GM19238 (cell line): ENCODE data around the gene SUN2.

Source experiments
- DNase-seq: peaks from one replicate; pipeline ENCODE4 v3.0.0; 2011; ENCODE audit warnings: low spot score; ENCODE audit not compliant: insufficient read length

Gene SUN2

GRCh38 chr22:38699143-38699542 lies 56.7 kb downstream of the SUN2 start:
- no peak for DNase-seq

DNA sequence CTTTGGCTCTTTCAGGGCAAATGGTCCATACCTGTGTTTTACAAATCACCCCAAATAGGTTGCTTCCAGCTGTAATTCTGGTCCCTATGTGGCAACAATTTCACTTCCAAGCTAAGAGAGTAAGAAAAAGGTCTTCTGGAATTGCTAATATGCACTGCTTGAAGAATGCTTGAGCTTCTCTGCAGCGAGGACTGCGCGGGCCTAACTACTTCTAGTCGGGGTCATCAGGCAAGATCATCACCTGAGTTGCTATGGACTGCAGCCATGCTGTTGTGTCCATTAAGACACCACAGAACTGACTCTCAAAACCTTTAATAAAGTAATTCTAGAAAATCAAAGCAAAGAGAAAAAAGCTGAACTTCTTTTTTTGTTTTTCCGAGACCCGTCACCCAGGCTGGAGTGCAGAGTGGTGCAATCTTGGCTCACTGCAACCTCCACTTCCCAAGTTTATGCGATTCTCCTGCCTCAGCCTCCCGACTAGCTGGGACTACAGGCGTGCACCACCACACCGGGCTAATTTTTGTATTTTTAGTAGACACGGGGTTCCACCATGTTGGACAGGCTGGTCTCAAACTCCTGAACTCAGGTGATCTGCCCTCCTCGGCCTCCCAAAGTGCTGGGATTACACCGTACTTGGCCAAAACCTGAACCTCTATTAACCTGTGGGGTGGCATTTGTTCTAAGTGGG lies 57.2 kb downstream of the SUN2 start:
- DNase-seq, result no peak

DNA sequence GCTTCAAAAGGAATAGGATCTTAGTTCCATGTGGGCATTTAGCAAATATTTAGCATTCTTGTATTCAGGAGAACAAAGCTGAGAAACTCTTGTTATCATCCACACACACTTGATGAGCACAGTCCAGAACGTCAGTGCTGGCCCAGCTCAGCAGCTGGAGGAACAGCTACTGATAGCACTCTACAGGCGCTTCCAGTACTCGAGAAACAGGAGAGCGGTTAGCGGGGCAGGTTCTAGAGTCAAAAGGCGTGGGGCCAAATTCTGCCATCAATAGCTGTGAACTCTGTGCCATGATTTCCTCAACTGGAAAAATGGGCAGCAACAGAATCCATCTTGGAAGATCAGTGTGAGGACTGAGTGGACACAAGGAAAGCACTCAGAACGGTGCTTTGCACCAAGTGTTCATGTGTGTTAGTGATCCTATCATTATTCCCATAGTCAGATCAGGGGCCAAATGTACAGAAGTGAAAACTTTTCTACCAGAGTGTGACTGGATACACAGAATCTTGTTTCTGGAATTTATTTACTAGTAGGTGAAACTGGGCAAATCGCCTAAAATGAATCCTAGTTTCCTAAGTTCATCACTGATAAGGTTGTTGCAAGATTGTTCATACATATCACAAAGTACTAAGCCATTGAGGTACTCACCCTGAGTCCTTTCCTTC lies 58.2 kb downstream of the SUN2 start:
- no peak for DNase-seq

- no peak for DNase-seq
Observed at GRCh38 chr22:38696606-38697424, 59.0 kb downstream of the SUN2 start.

- DNase-seq, result no peak
Observed at GRCh38 chr22:38694940-38695339, 60.9 kb downstream of the SUN2 start.

GRCh38 chr22:38694049-38694448 lies 61.7 kb downstream of the SUN2 start:
- no peak for DNase-seq

- DNase-seq, result no peak
Observed at GRCh38 chr22:38689651-38690050, 66.1 kb downstream of the SUN2 start.

DNA sequence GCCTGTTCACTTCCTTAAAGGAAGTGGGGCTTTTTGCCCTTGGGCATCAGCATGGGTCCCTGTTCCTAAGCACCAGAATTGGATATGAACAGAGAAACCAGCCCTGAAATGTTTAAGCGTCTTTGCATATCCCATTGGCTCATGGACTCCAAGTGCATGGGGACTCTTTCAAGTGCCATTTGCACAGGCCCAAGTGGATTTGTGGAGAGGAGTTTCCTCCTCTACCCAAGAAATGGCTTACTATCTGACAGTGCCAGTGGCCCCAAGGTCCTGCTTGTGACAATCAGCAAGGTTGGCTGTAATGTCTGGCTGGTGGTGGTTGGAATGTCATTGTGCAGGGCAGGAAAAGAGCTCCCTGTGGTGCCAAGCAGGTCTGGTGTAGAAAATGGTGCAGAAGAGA lies 70.0 kb downstream of the SUN2 start:
- no peak for DNase-seq

- DNase-seq, result no peak
Observed at GRCh38 chr22:38684895-38685294, 70.9 kb downstream of the SUN2 start.
